Psoas muscle (tissue), 8 donors: ENCODE results near the gene AHNAK. TPM values are rescaled to one million over a fixed set of nuclear protein-coding genes. Genes with fewer than 3 reads are reported as not detected.

Experiments
- ATAC-seq, 4 donors: fragments of 200-7000 bp; cut with Tn5 transposase; one replicate each; pipeline ENCODE4 v1.9.1; 2020; ENCODE audit warnings: moderate library complexity in 3 of 4, mild to moderate bottlenecking in 2 of 4
- DNase-seq, 2 donors: peaks; one replicate each; pipeline ENCODE4 v3.0.0-alpha.2; 2020
- H3K27ac ChIP-seq: fragments of 200-600 bp; one replicate; pipeline ENCODE4 v1.8.0; 2022
- H3K27me3 ChIP-seq, 3 donors: fragments of 200-600 bp in 1 of 3; one replicate each; pipeline versions ENCODE4 v1.6.1 to v1.8.0; 2013 to 2022; ENCODE audit warnings: low read length in 2 of 3, mild to moderate bottlenecking in 2 of 3, moderate library complexity in 1 of 3; ENCODE audit not compliant: insufficient read depth in 3 of 3
- H3K36me3 ChIP-seq, 2 donors: fragments of 200-600 bp in 1 of 2; one replicate each; pipeline versions ENCODE4 v1.6.1 to v1.8.0; 2013 to 2022; ENCODE audit warnings: low read depth in 1 of 2, mild to moderate bottlenecking in 1 of 2, moderate library complexity in 1 of 2; ENCODE audit not compliant: insufficient read depth in 1 of 2
- H3K4me1 ChIP-seq: fragments of 200-600 bp; one replicate; pipeline ENCODE4 v1.8.0; 2022
- H3K4me3 ChIP-seq: fragments of 200-600 bp; one replicate; pipeline ENCODE4 v1.8.0; 2022; ENCODE audit warnings: mild to moderate bottlenecking
- H3K9me3 ChIP-seq: fragments of 200-600 bp; one replicate; pipeline ENCODE4 v1.8.0; 2022
- CTCF ChIP-seq: fragments of 200-600 bp; IDR thresholded peaks from one replicate; pipeline ENCODE4 v1.8.0; 2022; ENCODE audit warnings: antibody characterized with exemption
- WGBS, 3 donors: extraction: QIAGEN DNeasy Blood & Tissue Kit; methylation state at CpG; one replicate each; pipeline versions ENCODE4 v1.1.6 to v1.1.7; 2013; 5-methylcytosine and 5-hydroxymethylcytosine counted together
- intact Hi-C, 2 donors: fragments of 100-400 bp; cut with DNase I; formaldehyde crosslinking; loops; one replicate each; pipeline versions ENCODE4 v1.11.0 to v1.14.2; 2022
- polyA plus RNA-seq, 3 donors: library from polyadenylated mRNA; stranded (reverse); fragments of 200-250 nt; gene quantifications; one replicate each; pipeline ENCODE4 v1.2.3, GENCODE V29; 2013
- total RNA-seq, 4 donors: library from RNA; stranded (reverse); fragmentation: NEBNext Ultra II Directional in 2 of 4; extraction: Animal tissue kit (Norgen Biotek cat#: 25700) in 2 of 4; gene quantifications; one replicate each; pipeline versions ENCODE4 v1.2.1 to v1.2.4, GENCODE V29; 2021 to 2023
- donor health status: healthy with polysubstance abuse.
- donor health status: DM: no; HTN: no; CAD: no; lungs with moderate emphysema.
- donor health status: Bipolar disorder and iron deficiency.
- donor health status: healthy.
- donor health status: DM: yes; HTN: yes; CAD: no.
- donor health status: DM: no; HTN: no; CAD: no.
- donor health status: DM: no; HTN: no; CAD: no.
- donor health status: DM: yes; HTN: yes; CAD: no.

Gene AHNAK
- total and polyA plus RNA-seq, 7 donors = 93.5 to 679 (median 376) TPM

DNA sequence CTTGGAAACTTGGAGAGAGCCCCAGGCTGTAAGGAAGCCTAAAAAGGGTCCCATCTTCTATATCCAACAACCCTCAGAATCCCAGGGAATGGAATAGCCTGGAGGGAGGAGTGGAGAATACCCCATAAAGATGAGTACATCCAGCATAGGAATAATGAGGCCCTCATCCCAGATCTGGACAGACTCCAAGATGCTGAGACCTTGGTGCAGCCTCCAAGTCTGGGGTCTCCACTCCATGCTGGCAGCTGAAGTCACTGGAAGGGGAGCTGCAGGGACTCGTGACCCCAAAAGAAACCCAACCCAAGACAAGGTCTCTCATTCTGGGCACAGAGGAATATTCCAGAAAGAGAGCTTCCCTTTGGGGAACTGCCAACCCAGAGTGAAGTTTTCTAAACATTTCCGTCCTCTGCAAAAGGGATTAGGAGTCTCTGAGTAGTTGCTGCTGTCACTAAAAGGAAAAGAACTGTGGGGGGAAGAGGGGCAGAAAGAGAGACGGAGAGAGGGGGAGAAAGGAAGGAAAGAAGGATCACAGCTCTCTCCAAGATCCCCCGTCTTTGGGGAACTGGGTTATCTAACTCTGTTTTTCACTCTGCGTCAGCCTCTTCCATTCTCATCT is 127.2 kb downstream of the AHNAK start:
- no peaks in the 10 kb centered on the region for H3K36me3 ChIP-seq
- intact Hi-C loops = no loop called here
- ATAC-seq = no peak

GRCh38 chr11:62418733-62419132 is 127.9 kb downstream of the AHNAK start, which contains the start of gene SCGB1A1:
SCGB1A1 (plus strand) TSS chr11:62419033; CDS start chr11:62419096, 63 bp downstream.
- no peak for TF ChIP-seq CTCF
- Histone ChIP-seq H3K27me3 (no peaks in the 10 kb centered on the region), H3K4me1 (no peaks in the 10 kb centered on the region), H3K4me3 (no peak within 1 kb of the TSS), H3K36me3 (no peaks in the 10 kb centered on the region), H3K27ac (no peak within 1 kb of the TSS), H3K9me3 (no peaks in the 10 kb centered on the region)
- ATAC-seq = no peak
- DNase-seq = no peak
- 77 to 93% (median 83%) methylated on average over 4 of the region's 4 CpGs for WGBS, 3 donors
- intact Hi-C loops = no loop called here

More for the DNA sequence above, 127.2 kb downstream of the AHNAK start:
- Histone ChIP-seq H3K27me3 (no peaks in the 10 kb centered on the region), H3K4me1 (no peaks in the 10 kb centered on the region), H3K4me3 (no peak overlapping the region), H3K27ac (no peak overlapping the region), H3K9me3 (no peaks in the 10 kb centered on the region)
- WGBS, 3 donors = 46 to 58% (median 47%) methylated on average over 5 of the region's 5 CpGs
- TF ChIP-seq CTCF = no peak
- no peak for DNase-seq

DNA sequence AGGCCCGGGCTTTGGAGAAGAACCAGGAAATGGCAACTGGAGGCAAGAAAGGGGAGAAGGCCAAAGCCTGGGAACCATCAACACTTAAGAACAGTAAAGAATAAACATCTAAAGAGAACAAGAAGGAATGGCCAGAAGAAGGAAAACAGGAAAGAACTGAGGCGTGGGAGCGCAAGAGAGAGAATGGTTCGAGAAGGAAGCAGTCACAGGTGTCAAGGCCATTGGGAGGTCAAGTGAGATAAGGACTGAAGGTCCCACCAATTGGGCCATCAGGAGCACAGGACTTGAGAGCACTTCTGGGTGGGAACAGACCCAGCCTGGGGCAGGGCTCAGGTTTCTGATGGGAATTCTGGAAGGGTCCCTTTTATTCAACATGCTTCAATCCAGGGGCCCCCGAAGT is 128.5 kb downstream of the AHNAK start:
- DNase-seq = no peak
- TF ChIP-seq CTCF = no peak
- H3K36me3 ChIP-seq = no peaks in the 10 kb centered on the region
- intact Hi-C loops = no loop called here
- no peaks in the 10 kb centered on the region for H3K9me3 ChIP-seq
- H3K27me3 ChIP-seq = no peaks in the 10 kb centered on the region
- H3K4me3 ChIP-seq = no peak overlapping the region
- no peaks in the 10 kb centered on the region for H3K4me1 ChIP-seq
- 86 to 90% (median 88%) methylated on average over 5 of the region's 5 CpGs for WGBS, 3 donors
- no peak overlapping the region for H3K27ac ChIP-seq
- no peak for ATAC-seq

DNA sequence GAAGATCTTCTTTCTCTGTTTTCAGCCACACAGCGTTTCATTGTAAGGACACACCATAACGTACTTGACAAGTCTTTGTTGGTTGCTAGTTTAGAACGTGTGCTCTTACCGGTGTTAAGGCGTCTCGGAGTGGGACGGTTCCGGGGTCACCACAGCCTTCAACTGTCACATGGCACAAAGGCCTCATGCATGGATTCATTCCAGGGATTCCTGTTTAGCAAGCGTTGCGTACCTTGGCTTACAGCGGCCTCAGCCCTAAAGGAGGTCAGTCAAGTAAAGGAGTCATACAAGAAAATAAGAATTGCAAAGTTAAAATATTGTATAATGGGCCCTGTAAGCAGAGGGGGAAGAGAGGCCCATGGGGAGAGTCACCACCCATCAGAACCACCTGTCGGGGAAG is 130.0 kb downstream of the AHNAK start:
- H3K27me3 ChIP-seq = no peaks in the 10 kb centered on the region
- no peak overlapping the region for H3K4me3 ChIP-seq
- 86 to 92% (median 89%) methylated on average over 12 of the region's 12 CpGs for WGBS, 3 donors
- H3K27ac ChIP-seq = no peak overlapping the region
- DNase-seq (no peak), ATAC-seq (no peak)
- no peaks in the 10 kb centered on the region for H3K36me3 ChIP-seq
- TF ChIP-seq CTCF = no peak
- H3K9me3 ChIP-seq = no peaks in the 10 kb centered on the region
- no peaks in the 10 kb centered on the region for H3K4me1 ChIP-seq
- intact Hi-C loops = no loop called here
